ENCODE data around the gene PDE9A. TPM values are rescaled to one million over a fixed set of nuclear protein-coding genes. Genes with fewer than 3 reads are reported as not detected.

PDE9A gene
- total RNA-seq, 2 donors from 2014 or later = 11.8 to 19.3 TPM

GRCh38 chr21:42659416-42660117, 6.1 kb downstream of the PDE9A start:
- no peak overlapping the region for H3K4me3 Mint-ChIP-seq
- peaks cover 14% of the 10 kb centered on the region for H3K4me1 Mint-ChIP-seq (ENCODE audit: low read depth)
- no peak for DNase-seq
- no peak overlapping the region for H3K27ac Mint-ChIP-seq
- ATAC-seq (replicated peaks in 1 of 2) = no peak
- H3K27me3 Mint-ChIP-seq (ENCODE audit: low read depth) = no peaks in the 10 kb centered on the region
- H3K9me3 Mint-ChIP-seq = no peaks in the 10 kb centered on the region
- no peaks in the 10 kb centered on the region for H3K36me3 Mint-ChIP-seq (ENCODE audit: insufficient read depth in 2 of 2)

GRCh38 chr21:42660118-42660470, 6.7 kb downstream of the PDE9A start:
- DNase-seq (no peak), ATAC-seq (replicated peaks in 1 of 2) (no peak)
- no peak overlapping the region for H3K4me3 Mint-ChIP-seq
- H3K9me3 Mint-ChIP-seq = no peaks in the 10 kb centered on the region
- H3K27me3 Mint-ChIP-seq (ENCODE audit: low read depth) = no peaks in the 10 kb centered on the region
- peaks cover 9% of the 10 kb centered on the region for H3K4me1 Mint-ChIP-seq (ENCODE audit: low read depth)
- no peaks in the 10 kb centered on the region for H3K36me3 Mint-ChIP-seq (ENCODE audit: insufficient read depth in 2 of 2)
- H3K27ac Mint-ChIP-seq = no peak overlapping the region

- Mint-ChIP-seq H3K27ac (no peak overlapping the region), H3K9me3 (no peaks in the 10 kb centered on the region), H3K4me1 (ENCODE audit: low read depth) (no peaks in the 10 kb centered on the region), H3K36me3 (ENCODE audit: insufficient read depth in 2 of 2) (no peaks in the 10 kb centered on the region), H3K27me3 (ENCODE audit: low read depth) (no peaks in the 10 kb centered on the region), H3K4me3 (no peak overlapping the region)
- ATAC-seq (replicated peaks in 1 of 2) = no peak
- DNase-seq = no peak
Measured at GRCh38 chr21:42661688-42662429, 8.4 kb downstream of the PDE9A start.

GRCh38 chr21:42662430-42663199, 9.2 kb downstream of the PDE9A start:
- no peak overlapping the region for H3K27ac Mint-ChIP-seq
- no peaks in the 10 kb centered on the region for H3K9me3 Mint-ChIP-seq
- no peaks in the 10 kb centered on the region for H3K36me3 Mint-ChIP-seq (ENCODE audit: insufficient read depth in 2 of 2)
- H3K4me1 Mint-ChIP-seq (ENCODE audit: low read depth) = no peaks in the 10 kb centered on the region
- H3K4me3 Mint-ChIP-seq = no peak overlapping the region
- ATAC-seq (replicated peaks in 1 of 2) = no peak
- DNase-seq = no peak
- H3K27me3 Mint-ChIP-seq (ENCODE audit: low read depth) = no peaks in the 10 kb centered on the region

- no peaks in the 10 kb centered on the region for H3K9me3 Mint-ChIP-seq
- no peaks in the 10 kb centered on the region for H3K4me1 Mint-ChIP-seq (ENCODE audit: low read depth)
- no peak overlapping the region for H3K4me3 Mint-ChIP-seq
- ATAC-seq (replicated peaks in 1 of 2) (no peak), DNase-seq (no peak)
- no peaks in the 10 kb centered on the region for H3K36me3 Mint-ChIP-seq (ENCODE audit: insufficient read depth in 2 of 2)
- H3K27ac Mint-ChIP-seq = no peak overlapping the region
- no peaks in the 10 kb centered on the region for H3K27me3 Mint-ChIP-seq (ENCODE audit: low read depth)
Measured at GRCh38 chr21:42663200-42663750, 9.9 kb downstream of the PDE9A start.

- no peak for DNase-seq
- H3K4me1 Mint-ChIP-seq (ENCODE audit: low read depth) = no peaks in the 10 kb centered on the region
- no peak overlapping the region for H3K4me3 Mint-ChIP-seq
- no peaks in the 10 kb centered on the region for H3K36me3 Mint-ChIP-seq (ENCODE audit: insufficient read depth in 2 of 2)
- no peaks in the 10 kb centered on the region for H3K9me3 Mint-ChIP-seq
- H3K27me3 Mint-ChIP-seq (ENCODE audit: low read depth) = no peaks in the 10 kb centered on the region
- H3K27ac Mint-ChIP-seq = no peak overlapping the region
- ATAC-seq (replicated peaks in 1 of 2) = no peak
Measured at GRCh38 chr21:42663860-42664535, 10.6 kb downstream of the PDE9A start.

- Mint-ChIP-seq H3K27ac (no peak overlapping the region), H3K9me3 (no peaks in the 10 kb centered on the region), H3K4me1 (ENCODE audit: low read depth) (no peaks in the 10 kb centered on the region), H3K4me3 (no peak overlapping the region), H3K27me3 (ENCODE audit: low read depth) (no peaks in the 10 kb centered on the region), H3K36me3 (ENCODE audit: insufficient read depth in 2 of 2) (no peaks in the 10 kb centered on the region)
- no peak for ATAC-seq (replicated peaks in 1 of 2)
- no peak for DNase-seq
Measured at GRCh38 chr21:42664614-42665013, 11.2 kb downstream of the PDE9A start.

GRCh38 chr21:42665026-42665425, 11.6 kb downstream of the PDE9A start:
- Mint-ChIP-seq H3K9me3 (no peaks in the 10 kb centered on the region), H3K36me3 (ENCODE audit: insufficient read depth in 2 of 2) (no peaks in the 10 kb centered on the region), H3K27ac (no peak overlapping the region), H3K4me1 (ENCODE audit: low read depth) (no peaks in the 10 kb centered on the region), H3K4me3 (no peak overlapping the region), H3K27me3 (ENCODE audit: low read depth) (no peaks in the 10 kb centered on the region)
- DNase-seq = no peak
- ATAC-seq (replicated peaks in 1 of 2) = no peak

GRCh38 chr21:42665484-42665883, 12.1 kb downstream of the PDE9A start:
- no peaks in the 10 kb centered on the region for H3K36me3 Mint-ChIP-seq (ENCODE audit: insufficient read depth in 2 of 2)
- no peak overlapping the region for H3K27ac Mint-ChIP-seq
- no peaks in the 10 kb centered on the region for H3K4me1 Mint-ChIP-seq (ENCODE audit: low read depth)
- DNase-seq (no peak), ATAC-seq (replicated peaks in 1 of 2) (no peak)
- H3K4me3 Mint-ChIP-seq = no peak overlapping the region
- H3K9me3 Mint-ChIP-seq = no peaks in the 10 kb centered on the region
- no peaks in the 10 kb centered on the region for H3K27me3 Mint-ChIP-seq (ENCODE audit: low read depth)

GRCh38 chr21:42666023-42666747, 12.8 kb downstream of the PDE9A start:
- DNase-seq = peak; percentile 21 to 52
- H3K36me3 Mint-ChIP-seq (ENCODE audit: insufficient read depth in 2 of 2) = no peaks in the 10 kb centered on the region
- H3K27me3 Mint-ChIP-seq (ENCODE audit: low read depth) = no peaks in the 10 kb centered on the region
- peak in 1 of 2 donors; percentile 51 for ATAC-seq (replicated peaks in 1 of 2)
- no peaks in the 10 kb centered on the region for H3K9me3 Mint-ChIP-seq
- no peak overlapping the region for H3K4me3 Mint-ChIP-seq
- H3K27ac Mint-ChIP-seq = no peak overlapping the region
- no peaks in the 10 kb centered on the region for H3K4me1 Mint-ChIP-seq (ENCODE audit: low read depth)

- no peak overlapping the region for H3K27ac Mint-ChIP-seq
- no peaks in the 10 kb centered on the region for H3K36me3 Mint-ChIP-seq (ENCODE audit: insufficient read depth in 2 of 2)
- no peak overlapping the region for H3K4me3 Mint-ChIP-seq
- no peaks in the 10 kb centered on the region for H3K9me3 Mint-ChIP-seq
- H3K4me1 Mint-ChIP-seq (ENCODE audit: low read depth) = no peaks in the 10 kb centered on the region
- no peak for DNase-seq
- no peak for ATAC-seq (replicated peaks in 1 of 2)
- no peaks in the 10 kb centered on the region for H3K27me3 Mint-ChIP-seq (ENCODE audit: low read depth)
Measured at GRCh38 chr21:42666925-42667324, 13.5 kb downstream of the PDE9A start.

- Mint-ChIP-seq H3K36me3 (ENCODE audit: insufficient read depth in 2 of 2) (no peaks in the 10 kb centered on the region), H3K4me1 (ENCODE audit: low read depth) (peaks cover 8% of the 10 kb centered on the region), H3K4me3 (no peak overlapping the region), H3K27ac (no peak overlapping the region), H3K9me3 (no peaks in the 10 kb centered on the region), H3K27me3 (ENCODE audit: low read depth) (no peaks in the 10 kb centered on the region)
- ATAC-seq (replicated peaks in 1 of 2) (no peak), DNase-seq (no peak)
Measured at GRCh38 chr21:42668298-42668992, 15.0 kb downstream of the PDE9A start.
